Natural killer cell treated with Interleukin-12 subunit alpha and Interleukin-12 subunit beta and Interleukin-15 and Interleukin-18, amount 100 ng/mL, for 72 hours (primary cell): ENCODE measurements around the gene MPIG6B. TPM values are rescaled to one million over a fixed set of nuclear protein-coding genes. Genes with fewer than 3 reads are reported as not detected.
A peak's percentile ranks its signal among the peaks of the same experiment; 100 is the strongest.

Experiments
- ATAC-seq, 2 donors: fragments of 150-1000 bp; cut with Tn5 transposase in 1 of 2; sonication (Bioruptor Pico), chemical (Tn5 transposase) in 1 of 2; 2 replicates each; pipeline ENCODE4 v1.10.0; 2021
- DNase-seq: peaks from one replicate; pipeline ENCODE4 v3.0.0; 2022; ENCODE audit warnings: low spot score
- H3K27ac Mint-ChIP-seq, 2 donors: 1 replicate in 1 of 2; 2 replicates in 1 of 2; pipeline ENCODE4 v1.8.0; 2022; ENCODE audit warnings: mixed read lengths in 2 of 2, mild to moderate bottlenecking in 1 of 2, moderate library complexity in 1 of 2
- H3K27me3 Mint-ChIP-seq, 2 donors: 1 replicate in 1 of 2; 2 replicates in 1 of 2; pipeline ENCODE4 v1.8.0; 2022; ENCODE audit warnings: mixed read lengths in 2 of 2
- H3K36me3 Mint-ChIP-seq: one replicate; pipeline ENCODE4 v1.8.0; 2022; ENCODE audit warnings: mixed read lengths
- H3K4me1 Mint-ChIP-seq, 2 donors: 1 replicate in 1 of 2; 2 replicates in 1 of 2; pipeline ENCODE4 v1.8.0; 2022; ENCODE audit warnings: low read depth in 2 of 2, mixed read lengths in 2 of 2, mild to moderate bottlenecking in 1 of 2
- H3K4me3 Mint-ChIP-seq: one replicate; pipeline ENCODE4 v1.8.0; 2022; ENCODE audit warnings: mixed read lengths
- H3K9me3 Mint-ChIP-seq: 2 replicates; pipeline ENCODE4 v1.8.0; 2022; ENCODE audit warnings: mixed read lengths
- total RNA-seq, 2 donors: library from RNA; stranded (reverse); gene quantifications; one replicate each; pipeline ENCODE4 v1.2.3, GENCODE V29; 2022

MPIG6B gene
- total RNA-seq, 2 donors from 2014 or later: 0.21 TPM; not detected in 1

- ATAC-seq: peak in 1 of 2 donors; percentile 40
- peak overlapping the region in 1 of 2 donors; percentile 12 for H3K27ac Mint-ChIP-seq
- H3K4me3 Mint-ChIP-seq: no peak overlapping the region
- peaks cover 11 to 12% of the 10 kb centered on the region in 2 donors for H3K4me1 Mint-ChIP-seq
- DNase-seq: no peak
- no peaks in the 10 kb centered on the region for H3K9me3 Mint-ChIP-seq
- H3K36me3 Mint-ChIP-seq: no peaks in the 10 kb centered on the region
- H3K27me3 Mint-ChIP-seq: no peaks in the 10 kb centered on the region
Measured at GRCh38 chr6:31720196-31720770, 2.9 kb upstream of the MPIG6B start.

- peaks cover 2% of the 10 kb centered on the region for H3K36me3 Mint-ChIP-seq
- ATAC-seq: no peak
- no peak for DNase-seq
- H3K4me3 Mint-ChIP-seq: no peak within 1 kb of the TSS
- no peak within 1 kb of the TSS for H3K27ac Mint-ChIP-seq
- peaks cover 22 to 24% of the 10 kb centered on the region in 2 donors for H3K4me1 Mint-ChIP-seq
- no peaks in the 10 kb centered on the region for H3K9me3 Mint-ChIP-seq
- H3K27me3 Mint-ChIP-seq: no peaks in the 10 kb centered on the region
Measured at GRCh38 chr6:31721351-31722020, 1.7 kb upstream of the MPIG6B start, which contains the start of gene LY6G6C. Gene LY6G6C (minus strand): TSS chr6:31721746. CDS start chr6:31721679, 67 bp downstream.

DNA sequence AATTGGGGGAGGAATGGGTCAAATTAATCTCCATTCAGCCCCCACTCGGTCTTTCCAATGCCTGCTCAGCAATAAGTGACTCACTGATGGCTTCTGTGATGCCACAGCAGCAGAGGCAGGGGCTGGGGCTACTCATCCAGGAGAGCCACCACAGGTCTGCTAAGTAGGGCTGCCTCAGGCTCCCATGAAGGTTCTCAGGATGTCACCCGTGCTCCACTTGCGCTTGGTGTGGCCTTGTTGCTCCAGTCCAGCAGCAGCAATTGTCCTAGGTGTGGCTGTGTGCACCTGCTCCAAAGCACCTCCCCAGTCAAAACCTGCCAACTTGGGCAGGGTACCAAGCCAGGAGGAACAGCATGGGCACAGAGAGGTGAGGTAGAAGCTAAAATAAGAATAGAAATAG is 1.0 kb upstream of the MPIG6B start:
- Mint-ChIP-seq H3K4me1 (peaks cover 29 to 31% of the 10 kb centered on the region in 2 donors), H3K27ac (no peak overlapping the region), H3K27me3 (no peaks in the 10 kb centered on the region), H3K36me3 (peaks cover 7% of the 10 kb centered on the region), H3K9me3 (no peaks in the 10 kb centered on the region), H3K4me3 (no peak overlapping the region)
- DNase-seq (no peak), ATAC-seq (no peak)

DNA sequence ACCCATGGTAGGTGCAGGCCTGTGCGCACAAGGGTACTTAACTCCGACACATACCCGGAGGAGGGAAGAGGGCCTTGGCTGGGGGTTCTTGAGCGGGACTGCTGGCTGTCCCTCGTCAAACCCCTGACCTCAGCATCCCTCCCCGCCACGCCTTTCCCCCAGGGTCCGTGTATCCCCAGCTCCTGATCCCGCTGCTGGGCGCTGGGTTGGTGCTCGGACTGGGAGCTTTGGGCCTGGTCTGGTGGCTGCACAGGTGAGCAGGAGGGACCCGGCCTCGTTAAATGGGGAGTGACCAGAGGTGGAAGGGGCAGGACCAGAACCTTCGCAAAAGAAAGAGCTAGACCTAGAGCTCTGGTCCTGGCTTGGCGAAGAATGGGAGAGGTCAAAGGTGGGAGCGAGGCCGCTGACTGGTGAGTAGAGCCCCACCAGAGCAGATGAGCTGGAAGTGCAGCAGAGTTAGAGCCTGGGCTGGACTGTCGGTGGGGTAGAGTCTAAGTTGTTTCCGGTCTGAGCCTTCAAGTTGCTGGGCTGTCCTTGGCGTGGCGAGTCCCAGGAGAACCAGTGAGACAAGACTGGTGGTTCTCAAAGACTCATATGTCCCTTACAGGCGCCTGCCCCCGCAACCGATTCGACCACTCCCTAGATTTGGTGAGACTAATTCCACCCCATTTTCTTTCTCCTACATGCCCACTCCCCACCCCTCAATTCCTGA is 963 bp downstream of the MPIG6B start:
- peaks cover 43 to 44% of the 10 kb centered on the region in 2 donors for H3K4me1 Mint-ChIP-seq
- H3K9me3 Mint-ChIP-seq: no peaks in the 10 kb centered on the region
- no peak for DNase-seq
- ATAC-seq: no peak
- H3K36me3 Mint-ChIP-seq: peaks cover 7% of the 10 kb centered on the region
- no peaks in the 10 kb centered on the region for H3K27me3 Mint-ChIP-seq
- peak overlapping the region in 1 of 2 donors; percentile 23 for H3K27ac Mint-ChIP-seq
- H3K4me3 Mint-ChIP-seq: no peak overlapping the region

DNA sequence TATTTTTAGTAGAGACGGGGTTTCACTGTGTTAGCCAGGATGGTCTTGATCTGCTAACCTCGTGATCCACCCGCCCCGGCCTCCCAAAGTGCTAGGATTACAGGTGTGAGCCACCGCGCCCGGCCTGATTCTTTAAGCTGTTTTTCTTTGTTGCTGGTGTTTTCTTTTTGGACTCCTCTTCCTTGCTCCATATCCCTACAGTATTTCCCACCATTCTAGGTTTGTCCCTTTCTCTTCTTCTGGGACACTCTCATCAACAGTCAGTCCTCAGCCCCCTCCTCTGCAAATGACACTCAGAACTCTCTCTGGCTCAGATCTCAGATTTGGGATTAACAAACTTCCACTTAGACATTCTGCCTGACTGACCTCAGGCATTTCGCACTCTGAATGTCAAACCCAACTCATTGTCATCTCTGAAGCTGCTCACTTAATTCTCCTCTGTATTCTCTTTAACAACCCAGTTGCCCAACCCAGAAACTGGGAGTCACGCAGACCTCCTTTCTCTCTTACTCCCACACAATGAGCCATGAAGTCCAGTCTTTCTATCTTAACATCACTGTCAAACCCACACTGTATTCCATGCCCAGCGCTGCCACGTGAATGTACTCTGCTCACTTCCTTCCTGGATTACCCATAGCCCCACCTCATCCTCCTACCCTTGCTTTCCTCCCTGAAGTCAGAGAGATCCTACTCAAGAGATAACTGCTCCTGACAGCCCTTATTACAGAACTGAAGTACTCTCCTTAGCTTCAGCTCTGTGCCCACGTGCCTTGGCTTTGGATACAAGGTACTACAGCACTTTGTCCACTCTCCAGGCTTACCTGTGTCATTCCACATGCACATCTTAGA is 2.6 kb downstream of the MPIG6B start:
- H3K4me1 Mint-ChIP-seq: peaks cover 53 to 57% of the 10 kb centered on the region in 2 donors
- H3K36me3 Mint-ChIP-seq: peaks cover 7% of the 10 kb centered on the region
- peak overlapping the region; percentile 51 to 68 for H3K27ac Mint-ChIP-seq
- DNase-seq (no peak), ATAC-seq (no peak)
- H3K27me3 Mint-ChIP-seq: no peaks in the 10 kb centered on the region
- no peaks in the 10 kb centered on the region for H3K9me3 Mint-ChIP-seq
- no peak overlapping the region for H3K4me3 Mint-ChIP-seq

- no peaks in the 10 kb centered on the region for H3K27me3 Mint-ChIP-seq
- peaks cover 62% of the 10 kb centered on the region in 2 donors for H3K4me1 Mint-ChIP-seq
- DNase-seq (no peak), ATAC-seq (peak in 1 of 2 donors; percentile 24)
- H3K4me3 Mint-ChIP-seq: peak overlapping the region; percentile 75
- peaks cover 16% of the 10 kb centered on the region for H3K36me3 Mint-ChIP-seq
- H3K9me3 Mint-ChIP-seq: no peaks in the 10 kb centered on the region
- peak overlapping the region; percentile 51 to 68 for H3K27ac Mint-ChIP-seq
Measured at GRCh38 chr6:31727034-31727716, 4.0 kb downstream of the MPIG6B start.

GRCh38 chr6:31727717-31728671 is 4.8 kb downstream of the MPIG6B start:
- Mint-ChIP-seq H3K27me3 (no peaks in the 10 kb centered on the region), H3K4me3 (peak overlapping the region; percentile 93), H3K27ac (peak overlapping the region; percentile 51 to 68), H3K9me3 (no peaks in the 10 kb centered on the region), H3K36me3 (peaks cover 17% of the 10 kb centered on the region), H3K4me1 (peaks cover 63 to 64% of the 10 kb centered on the region in 2 donors)
- ATAC-seq (no peak), DNase-seq (peak; percentile 22)

GRCh38 chr6:31728767-31729514 is 5.8 kb downstream of the MPIG6B start, which contains the start of gene DDAH2:
Gene DDAH2 (minus strand): TSS chr6:31729299. CDS start chr6:31729161, 138 bp downstream.
- H3K27me3 Mint-ChIP-seq: no peaks in the 10 kb centered on the region
- peak within 1 kb of the TSS; percentile 93 for H3K4me3 Mint-ChIP-seq
- peaks cover 24% of the 10 kb centered on the region for H3K36me3 Mint-ChIP-seq
- H3K9me3 Mint-ChIP-seq: no peaks in the 10 kb centered on the region
- peak; percentile 39 to 46 for ATAC-seq
- H3K4me1 Mint-ChIP-seq: peaks cover 64 to 68% of the 10 kb centered on the region in 2 donors
- peak; percentile 60 for DNase-seq
- peak within 1 kb of the TSS; percentile 51 to 68 for H3K27ac Mint-ChIP-seq

DNA sequence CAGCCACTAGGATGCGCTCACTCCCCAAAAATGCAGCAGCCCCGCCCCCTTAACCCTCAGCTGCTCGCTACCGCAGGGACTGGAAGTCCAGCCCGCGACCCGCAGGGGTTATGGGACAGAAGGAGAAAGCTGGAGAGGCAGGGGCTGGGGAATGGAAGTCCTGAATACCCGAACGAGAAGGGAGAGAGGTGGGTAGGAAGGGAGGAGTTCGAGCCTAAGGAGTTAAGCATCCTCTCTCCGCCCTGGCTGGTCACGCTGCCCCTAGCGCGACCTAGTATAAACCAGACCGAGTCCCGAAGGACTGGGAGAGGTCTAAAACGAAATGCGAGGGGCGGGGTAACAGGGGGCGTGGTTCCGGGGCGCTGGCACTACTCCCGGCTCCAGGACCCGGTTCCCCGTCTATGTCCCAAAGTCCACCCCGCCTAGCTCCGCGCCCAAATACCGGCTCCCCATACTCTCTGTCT is 6.4 kb downstream of the MPIG6B start:
- peak; percentile 74 to 84 for ATAC-seq
- Mint-ChIP-seq H3K27me3 (no peaks in the 10 kb centered on the region), H3K36me3 (peaks cover 24% of the 10 kb centered on the region), H3K4me3 (peak overlapping the region; percentile 93), H3K9me3 (no peaks in the 10 kb centered on the region), H3K4me1 (peaks cover 66 to 67% of the 10 kb centered on the region in 2 donors), H3K27ac (peak overlapping the region; percentile 51 to 68)
- peak; percentile 84 for DNase-seq

GRCh38 chr6:31729979-31730630 is 6.9 kb downstream of the MPIG6B start:
- H3K27me3 Mint-ChIP-seq: no peaks in the 10 kb centered on the region
- peak; percentile 82 for DNase-seq
- H3K4me3 Mint-ChIP-seq: peak overlapping the region; percentile 93
- peak overlapping the region; percentile 51 to 68 for H3K27ac Mint-ChIP-seq
- peaks cover 24% of the 10 kb centered on the region for H3K36me3 Mint-ChIP-seq
- peaks cover 66 to 67% of the 10 kb centered on the region in 2 donors for H3K4me1 Mint-ChIP-seq
- no peaks in the 10 kb centered on the region for H3K9me3 Mint-ChIP-seq
- ATAC-seq: peak; percentile 72 to 79

- ATAC-seq (no peak), DNase-seq (no peak)
- peaks cover 30% of the 10 kb centered on the region for H3K36me3 Mint-ChIP-seq
- H3K4me1 Mint-ChIP-seq: peaks cover 65 to 66% of the 10 kb centered on the region in 2 donors
- H3K27ac Mint-ChIP-seq: peak overlapping the region; percentile 51 to 68
- H3K9me3 Mint-ChIP-seq: no peaks in the 10 kb centered on the region
- no peaks in the 10 kb centered on the region for H3K27me3 Mint-ChIP-seq
- peak overlapping the region; percentile 93 for H3K4me3 Mint-ChIP-seq
Measured at GRCh38 chr6:31730631-31731086, 7.5 kb downstream of the MPIG6B start.
